Fibroblast of pulmonary artery (primary cell): ENCODE measurements around the gene ZNF532.
A peak's percentile ranks its signal among the peaks of the same experiment; 100 is the strongest.
"Not testable (repeated sequence)": the region's sequence is repeated elsewhere in the genome, so short reads cannot be mapped to it uniquely, and the experiment has no call there.

Experiments used
- DNase-seq: peaks from one replicate; pipeline ENCODE4 v3.0.0-alpha.2; 2010; ENCODE audit warnings: low read depth
- H3K4me3 ChIP-seq: replicated peaks from 2 replicates; pipeline ENCODE4 v1.5.1; 2011; ENCODE audit warnings: low read depth, mild to moderate bottlenecking, control low read depth, low read length, moderate library complexity
- TF ChIP-seq, protein P1 (sequence below): IDR thresholded peaks from 2 replicates; pipeline ENCODE4 v1.5.1; 2011; ENCODE audit warnings: mild to moderate bottlenecking, control low read depth, low read length, inconsistent platforms; ENCODE audit errors: missing control alignments

ZNF532 gene

DNA sequence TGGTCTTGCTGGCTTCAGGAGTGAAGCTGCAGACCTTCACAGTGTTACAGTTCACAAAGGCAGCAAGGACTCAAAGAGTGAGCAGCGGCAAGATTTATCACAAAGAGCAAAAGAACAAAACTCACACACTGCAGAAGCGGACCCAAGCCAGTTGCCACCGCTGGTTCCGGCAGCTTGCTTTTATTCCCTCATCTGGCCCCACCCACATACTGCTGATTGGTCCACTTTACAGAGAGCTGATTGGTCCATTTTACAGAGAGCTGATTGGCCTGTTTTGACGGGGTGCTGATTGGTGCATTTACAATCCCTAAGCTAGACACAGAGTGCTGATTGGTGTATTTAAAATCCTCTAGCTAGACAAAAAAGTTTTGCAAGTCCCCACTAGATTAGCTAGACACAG is 37.2 kb upstream of the ZNF532 start:
- DNase-seq: no peak
- TF ChIP-seq, protein P1, sequence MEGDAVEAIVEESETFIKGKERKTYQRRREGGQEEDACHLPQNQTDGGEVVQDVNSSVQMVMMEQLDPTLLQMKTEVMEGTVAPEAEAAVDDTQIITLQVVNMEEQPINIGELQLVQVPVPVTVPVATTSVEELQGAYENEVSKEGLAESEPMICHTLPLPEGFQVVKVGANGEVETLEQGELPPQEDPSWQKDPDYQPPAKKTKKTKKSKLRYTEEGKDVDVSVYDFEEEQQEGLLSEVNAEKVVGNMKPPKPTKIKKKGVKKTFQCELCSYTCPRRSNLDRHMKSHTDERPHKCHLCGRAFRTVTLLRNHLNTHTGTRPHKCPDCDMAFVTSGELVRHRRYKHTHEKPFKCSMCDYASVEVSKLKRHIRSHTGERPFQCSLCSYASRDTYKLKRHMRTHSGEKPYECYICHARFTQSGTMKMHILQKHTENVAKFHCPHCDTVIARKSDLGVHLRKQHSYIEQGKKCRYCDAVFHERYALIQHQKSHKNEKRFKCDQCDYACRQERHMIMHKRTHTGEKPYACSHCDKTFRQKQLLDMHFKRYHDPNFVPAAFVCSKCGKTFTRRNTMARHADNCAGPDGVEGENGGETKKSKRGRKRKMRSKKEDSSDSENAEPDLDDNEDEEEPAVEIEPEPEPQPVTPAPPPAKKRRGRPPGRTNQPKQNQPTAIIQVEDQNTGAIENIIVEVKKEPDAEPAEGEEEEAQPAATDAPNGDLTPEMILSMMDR: no peak

DNA sequence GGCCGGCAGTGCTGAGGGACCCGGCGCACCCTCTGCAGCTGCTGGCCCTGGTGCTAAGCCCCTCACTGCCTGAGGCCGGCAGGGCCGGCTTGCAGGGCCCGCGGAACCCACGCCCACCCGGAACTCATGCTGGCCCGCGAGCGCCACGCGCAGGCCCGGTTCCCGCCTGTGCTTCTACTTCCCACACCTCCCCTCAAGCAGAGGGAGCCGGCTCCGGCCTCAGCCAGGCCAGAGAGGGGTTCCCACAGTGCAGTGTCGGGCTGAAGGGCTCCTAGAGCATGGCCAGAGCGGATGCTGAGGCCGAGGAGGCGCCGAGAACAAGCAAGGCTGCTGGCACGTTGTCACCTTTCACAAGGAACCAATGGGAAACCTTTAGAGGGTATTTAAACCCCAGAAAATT is 36.8 kb upstream of the ZNF532 start:
- H3K4me3 ChIP-seq: no peak overlapping the region
- TF ChIP-seq, protein P1: no peak
- DNase-seq: no peak

More for the DNA sequence above, 37.2 kb upstream of the ZNF532 start:
- H3K4me3 ChIP-seq: no peak overlapping the region

DNA sequence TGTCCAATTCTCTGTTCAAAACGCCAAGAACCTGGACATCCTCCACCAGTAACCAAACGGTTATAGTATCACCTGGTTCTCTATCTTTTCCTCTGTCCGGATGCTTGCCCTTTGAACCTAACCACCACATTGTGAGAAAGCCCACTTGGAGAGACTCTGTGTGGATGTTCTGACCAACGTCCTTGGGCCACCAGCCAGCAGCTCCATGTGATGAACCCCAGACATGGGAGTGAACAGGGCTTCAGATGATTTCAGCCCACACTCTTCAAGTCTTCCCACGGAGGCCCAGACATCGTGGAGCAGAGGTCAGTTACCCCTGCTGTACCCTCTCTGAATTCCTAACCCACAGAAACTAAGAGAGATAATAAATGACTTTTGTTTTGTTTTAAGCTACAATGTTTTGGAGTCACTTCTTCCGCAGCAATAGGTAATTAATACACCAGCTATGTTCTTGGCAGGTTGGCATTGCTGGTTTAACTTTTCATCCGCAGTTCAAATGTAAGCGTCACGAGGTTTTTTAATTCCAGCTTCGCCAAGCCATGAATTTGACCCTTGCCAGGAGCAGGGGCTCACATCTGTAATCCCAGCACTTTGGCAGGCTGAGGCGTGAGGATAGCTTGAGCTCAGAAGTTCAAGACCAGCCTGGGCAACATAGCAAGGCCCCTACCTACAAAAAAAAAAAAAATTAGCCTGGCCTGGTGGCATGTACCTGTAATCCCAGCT is 36.1 kb upstream of the ZNF532 start:
- peak; percentile 30 for DNase-seq
- TF ChIP-seq, protein P1: no peak
- H3K4me3 ChIP-seq: no peak overlapping the region

DNA sequence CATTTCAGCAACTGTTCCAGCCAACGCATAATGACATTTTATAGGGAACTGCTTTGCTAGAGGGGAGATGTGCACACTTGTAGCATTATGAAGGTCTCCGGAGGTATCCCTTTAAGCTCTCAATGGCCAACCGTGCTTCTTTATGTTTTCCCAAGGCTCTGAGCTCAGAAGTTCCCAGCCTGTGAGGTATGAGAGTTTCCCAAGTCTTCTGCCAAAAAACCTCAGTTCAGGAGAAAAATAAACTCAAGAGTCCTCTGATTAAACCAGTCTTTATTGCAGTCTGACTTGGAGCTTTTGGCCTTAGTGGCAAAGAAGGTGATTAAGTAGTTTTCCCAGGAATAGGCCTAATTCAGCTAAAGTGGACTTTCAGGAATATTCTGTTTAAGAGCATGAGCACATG is 35.4 kb upstream of the ZNF532 start:
- TF ChIP-seq, protein P1: no peak
- H3K4me3 ChIP-seq: no peak overlapping the region
- peak; percentile 23 for DNase-seq

DNA sequence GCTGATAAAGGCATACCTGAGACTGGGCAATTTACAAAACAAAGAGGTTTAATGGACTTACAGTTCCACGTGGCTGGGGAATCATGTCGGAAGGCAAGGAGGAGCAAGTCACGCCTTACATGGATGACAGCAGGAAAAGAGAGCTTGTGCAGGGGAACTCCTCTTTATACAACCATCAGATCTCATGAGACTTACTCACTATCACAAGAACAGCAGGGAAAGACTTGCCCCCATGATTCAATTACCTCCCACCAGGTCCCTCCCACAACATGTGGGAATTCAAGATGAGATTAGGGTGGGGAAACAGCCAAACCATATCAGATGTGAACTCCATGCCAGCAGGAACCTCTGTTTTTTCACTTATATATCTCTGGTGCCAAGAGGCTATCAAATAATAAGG is 34.8 kb upstream of the ZNF532 start:
- not testable (repeated sequence) for DNase-seq, H3K4me3 ChIP-seq

DNA sequence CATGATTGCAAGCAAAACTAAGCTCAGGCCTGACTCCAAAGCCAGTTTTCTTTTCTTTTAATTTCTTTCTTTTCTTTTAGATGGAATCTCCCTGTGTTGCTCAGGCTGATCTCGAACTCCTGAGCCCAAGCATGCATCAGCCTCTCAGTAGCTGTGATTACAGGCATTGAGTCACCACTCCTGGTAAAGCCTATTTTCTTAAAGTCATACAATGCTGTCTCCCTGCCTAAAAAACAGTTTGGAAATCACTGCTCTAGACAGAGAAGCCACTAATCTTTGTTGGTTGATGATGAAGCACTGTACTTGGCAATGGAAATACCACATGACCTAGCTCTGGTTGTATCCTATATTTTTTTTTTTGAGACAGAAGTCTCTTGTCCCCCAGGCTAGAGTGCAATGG is 33.1 kb upstream of the ZNF532 start:
- DNase-seq: peak; percentile 67
- TF ChIP-seq, protein P1: no peak
- no peak overlapping the region for H3K4me3 ChIP-seq

DNA sequence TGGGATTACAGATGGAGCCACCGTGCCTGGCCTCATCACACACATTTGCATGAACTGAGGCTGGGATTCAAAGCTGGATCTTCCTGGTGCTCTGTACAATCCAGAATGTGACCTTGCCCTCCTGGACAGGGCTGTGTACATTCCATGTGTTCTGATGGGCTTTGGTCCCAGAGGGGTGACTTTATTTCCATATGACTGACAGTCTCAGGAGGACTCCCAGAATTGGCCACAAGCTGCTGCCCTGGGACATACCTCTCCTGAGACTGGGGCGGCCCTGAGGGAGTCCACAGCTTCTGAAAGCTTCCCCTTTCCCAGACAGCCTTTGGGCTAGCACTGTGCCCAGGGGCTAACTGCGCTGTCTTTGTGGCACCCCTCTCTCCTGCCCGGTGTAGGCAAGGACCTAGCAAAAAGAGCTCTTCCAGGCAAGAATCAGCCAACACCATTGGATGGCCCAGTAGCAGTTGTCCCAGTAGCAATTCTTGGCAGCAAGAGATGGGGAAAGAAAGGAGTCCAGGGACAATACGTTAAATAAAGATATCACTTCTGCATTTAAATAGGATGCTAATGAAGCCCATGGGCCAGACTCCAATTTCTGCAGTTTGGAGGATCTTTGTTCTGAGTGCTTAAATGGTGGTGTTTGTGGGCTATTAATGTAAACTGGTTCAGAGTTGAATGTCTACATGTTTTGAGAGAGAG is 26.4 kb upstream of the ZNF532 start:
- DNase-seq: no peak
- H3K4me3 ChIP-seq: no peak overlapping the region
- TF ChIP-seq, protein P1: no peak
